Measurements from ENCODE around the gene FAM83G.
"Not testable (repeated sequence)": the region's sequence is repeated elsewhere in the genome, so short reads cannot be mapped to it uniquely, and the experiment has no call there.

FAM83G gene

GRCh38 chr17:19023209-19023999 lies 18.8 kb upstream of the FAM83G start:
- DNase-seq (ENCODE audit: low read depth in 4 of 4, low spot score in 1 of 4), result no peak

- DNase-seq (ENCODE audit: low read depth in 4 of 4, low spot score in 1 of 4), result no peak
Measured at GRCh38 chr17:19022747-19023146, 18.2 kb upstream of the FAM83G start.

- DNase-seq (ENCODE audit: low read depth in 4 of 4, low spot score in 1 of 4), result no peak
Measured at GRCh38 chr17:19022128-19022527, 17.6 kb upstream of the FAM83G start.

DNA sequence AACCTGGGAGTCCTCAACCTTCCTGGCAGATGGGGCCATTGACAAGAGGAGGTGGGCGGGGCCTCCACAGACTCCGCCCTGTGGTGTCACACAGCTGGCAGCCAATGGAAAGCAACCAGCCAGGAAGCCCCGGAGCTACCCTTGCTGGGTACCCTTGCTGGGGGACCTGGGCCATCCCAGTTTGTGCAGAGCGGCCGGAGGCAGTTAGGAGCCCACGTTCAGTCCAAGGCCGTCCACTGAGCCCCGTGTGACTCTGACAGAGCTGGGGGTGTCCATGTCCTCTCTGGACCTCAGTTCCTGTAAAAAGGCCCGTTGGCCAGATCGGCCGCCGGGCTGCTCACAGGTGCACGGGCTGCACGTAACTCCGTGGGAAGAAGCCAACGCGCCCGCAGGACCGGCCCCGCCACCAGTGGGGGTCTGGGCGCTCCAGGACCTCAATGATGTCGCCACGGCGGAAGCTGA lies 17.1 kb upstream of the FAM83G start:
- peak in 2 of 4 experiments; percentile 31 to 34 for DNase-seq (ENCODE audit: low read depth in 4 of 4, low spot score in 1 of 4)

DNA sequence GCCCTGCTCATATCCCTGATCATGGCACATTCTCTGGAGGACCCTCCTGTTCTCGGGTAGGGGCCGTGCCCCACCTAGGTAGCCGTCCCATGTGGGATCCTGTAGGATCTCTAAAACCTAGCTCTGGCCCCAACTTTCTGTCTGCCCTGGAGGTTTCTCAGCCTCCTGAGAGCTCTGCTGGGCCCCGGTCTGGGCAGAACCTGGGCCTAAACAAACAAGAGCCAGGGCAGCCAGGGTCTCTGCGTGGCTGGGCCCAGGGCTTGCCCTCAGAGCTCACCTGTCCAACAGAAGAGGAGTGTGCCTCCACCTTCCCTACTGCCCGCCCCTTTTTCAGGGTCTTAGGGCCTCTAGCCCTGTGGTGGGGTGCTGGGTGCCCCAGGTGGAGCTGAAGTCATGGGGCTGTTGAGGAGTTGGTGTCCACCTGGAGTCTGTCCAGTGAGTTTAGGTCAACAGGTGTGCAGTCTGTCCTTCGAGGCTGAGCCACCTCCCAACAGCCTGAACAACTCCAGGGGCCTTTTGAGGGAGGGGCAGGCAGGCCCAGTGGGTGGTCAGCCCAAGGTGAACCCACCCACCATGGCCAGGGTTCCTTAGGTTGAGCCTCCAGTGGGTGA lies 16.6 kb upstream of the FAM83G start:
- not testable (repeated sequence) for DNase-seq (ENCODE audit: low read depth in 4 of 4, low spot score in 1 of 4)

DNA sequence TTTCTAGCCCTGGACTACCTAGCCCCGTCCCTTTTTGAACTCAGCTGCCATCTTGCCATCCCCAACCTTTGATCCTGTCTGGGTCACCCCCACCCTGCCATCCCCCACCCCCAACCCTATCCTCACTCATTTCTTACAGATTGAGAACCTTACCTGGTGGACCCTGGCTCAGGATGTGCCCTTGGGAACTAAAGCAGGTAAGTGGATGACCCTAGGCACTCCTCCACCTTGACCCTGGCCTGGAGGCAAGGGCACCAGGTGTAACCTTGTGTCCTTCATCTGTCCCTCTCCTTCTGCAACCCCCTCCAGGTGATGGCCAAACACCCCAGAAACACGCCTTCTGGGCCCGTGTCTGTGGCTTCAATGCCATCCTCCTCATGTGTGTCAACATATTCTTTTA lies 15.5 kb upstream of the FAM83G start:
- DNase-seq (ENCODE audit: low read depth in 4 of 4, low spot score in 1 of 4), result no peak

DNA sequence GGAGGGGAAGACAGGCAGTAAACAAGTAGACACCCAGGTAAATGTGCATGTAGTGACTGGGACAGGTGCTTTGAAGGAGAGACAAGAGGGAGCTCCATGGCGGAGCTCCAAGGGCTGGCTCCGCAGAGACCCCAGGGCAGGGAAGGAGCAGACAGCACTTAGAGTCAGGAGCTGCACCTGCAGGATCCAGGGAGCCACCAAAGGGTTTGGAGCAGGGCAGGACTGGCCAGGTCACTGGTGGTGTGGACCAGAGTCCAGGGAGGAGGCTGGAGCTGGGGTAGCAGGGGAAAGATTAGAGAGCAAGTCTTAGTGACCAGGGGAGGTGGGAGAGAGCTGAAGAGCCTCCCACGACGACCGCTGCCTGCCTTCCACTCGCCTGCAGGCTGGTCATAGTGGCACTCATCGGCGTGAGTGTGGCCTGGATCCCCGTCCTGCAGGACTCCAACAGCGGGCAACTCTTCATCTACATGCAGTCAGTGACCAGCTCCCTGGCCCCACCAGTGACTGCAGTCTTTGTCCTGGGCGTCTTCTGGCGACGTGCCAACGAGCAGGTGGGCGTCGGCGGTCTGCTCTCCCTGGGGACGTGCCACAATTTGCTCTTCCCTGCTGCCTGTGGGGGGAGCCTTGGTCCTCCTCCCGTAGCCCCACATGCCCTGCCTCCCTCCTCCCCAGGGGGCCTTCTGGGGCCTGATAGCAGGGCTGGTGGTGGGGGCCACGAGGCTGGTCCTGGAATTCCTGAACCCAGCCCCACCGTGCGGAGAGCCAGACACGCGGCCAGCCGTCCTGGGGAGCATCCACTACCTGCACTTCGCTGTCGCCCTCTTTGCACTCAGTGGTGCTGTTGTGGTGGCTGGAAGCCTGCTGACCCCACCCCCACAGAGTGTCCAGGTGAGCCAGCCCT lies 14.7 kb upstream of the FAM83G start:
- no peak for DNase-seq (ENCODE audit: low read depth in 4 of 4, low spot score in 1 of 4)

DNA sequence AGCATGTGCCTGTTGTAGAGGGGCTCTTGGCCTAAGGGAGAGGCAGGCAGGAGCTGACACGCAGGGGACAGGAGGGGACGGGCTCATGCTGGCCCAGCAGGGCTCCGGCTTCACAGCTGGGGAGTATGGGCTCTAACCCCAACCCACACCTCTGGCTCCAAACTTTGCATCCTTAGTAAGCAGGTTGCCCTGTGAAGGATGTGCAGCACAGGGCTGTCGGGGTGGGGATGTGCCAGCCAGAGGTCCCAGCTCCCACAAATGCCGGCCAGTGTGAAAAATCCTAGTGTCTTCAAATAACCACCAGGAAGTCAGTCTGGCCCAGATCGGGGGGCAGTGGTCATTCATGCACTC lies 14.0 kb upstream of the FAM83G start:
- DNase-seq (ENCODE audit: low read depth in 4 of 4, low spot score in 1 of 4), result no peak

- no peak for DNase-seq (ENCODE audit: low read depth in 4 of 4, low spot score in 1 of 4)
Measured at GRCh38 chr17:19017804-19018599, 13.4 kb upstream of the FAM83G start.

- DNase-seq (ENCODE audit: low read depth in 4 of 4, low spot score in 1 of 4), result no peak
Measured at GRCh38 chr17:19017401-19017800, 12.8 kb upstream of the FAM83G start.

GRCh38 chr17:19016881-19017280 lies 12.3 kb upstream of the FAM83G start:
- no peak for DNase-seq (ENCODE audit: low read depth in 4 of 4, low spot score in 1 of 4)

GRCh38 chr17:19016297-19016696 lies 11.7 kb upstream of the FAM83G start:
- DNase-seq (ENCODE audit: low read depth in 4 of 4, low spot score in 1 of 4), result no peak

- no peak for DNase-seq (ENCODE audit: low read depth in 4 of 4, low spot score in 1 of 4)
Measured at GRCh38 chr17:19015428-19015827, 10.9 kb upstream of the FAM83G start.

- no peak for DNase-seq (ENCODE audit: low read depth in 4 of 4, low spot score in 1 of 4)
Measured at GRCh38 chr17:19014628-19015215, 10.2 kb upstream of the FAM83G start.

- no peak for DNase-seq (ENCODE audit: low read depth in 4 of 4, low spot score in 1 of 4)
Measured at GRCh38 chr17:19013806-19014627, 9.5 kb upstream of the FAM83G start.

DNA sequence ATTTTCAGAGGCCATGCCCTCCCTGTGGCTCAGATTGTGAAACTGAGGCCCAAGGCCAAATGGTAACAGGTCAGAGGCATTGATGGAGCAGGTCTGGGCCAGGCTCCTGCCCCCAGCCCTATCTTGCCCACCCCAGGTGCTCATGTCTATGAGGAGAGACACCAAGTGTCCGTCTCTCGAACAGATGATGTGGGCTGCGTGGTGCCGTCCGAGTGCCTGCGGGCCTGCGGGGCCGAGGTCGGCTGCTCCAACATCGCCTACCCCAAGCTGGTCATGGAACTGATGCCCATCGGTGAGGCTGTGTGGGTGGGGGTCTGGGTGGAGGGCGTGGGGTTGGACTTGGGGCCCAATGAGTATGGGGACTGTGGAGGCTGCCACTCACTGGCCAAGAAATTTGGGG lies 8.7 kb upstream of the FAM83G start:
- no peak for DNase-seq (ENCODE audit: low read depth in 4 of 4, low spot score in 1 of 4)

GRCh38 chr17:19012171-19013080 lies 7.9 kb upstream of the FAM83G start:
- no peak for DNase-seq (ENCODE audit: low read depth in 4 of 4, low spot score in 1 of 4)

DNA sequence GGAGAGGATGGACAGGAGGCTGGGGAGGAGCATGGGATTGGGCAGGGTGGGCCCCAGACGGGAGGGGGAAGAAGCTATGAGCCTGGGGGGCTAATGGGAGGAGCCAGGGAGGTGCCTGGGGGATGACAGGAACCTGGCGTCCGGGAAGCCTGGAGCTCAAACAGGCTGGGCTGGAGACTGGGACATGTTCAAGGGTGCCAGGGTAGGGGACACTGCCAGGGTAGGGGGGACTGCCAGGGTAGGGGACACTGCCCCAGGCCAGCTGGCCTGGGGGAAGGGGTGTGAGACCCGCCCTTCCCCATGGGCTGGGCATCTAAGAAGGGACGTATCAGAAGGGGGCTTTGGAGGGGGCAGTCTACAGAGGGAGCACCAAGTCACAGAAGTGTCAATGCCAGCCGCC lies 7.0 kb upstream of the FAM83G start:
- no peak for DNase-seq (ENCODE audit: low read depth in 4 of 4, low spot score in 1 of 4)

All from stimulated activated CD4-positive, alpha-beta T cell treated with anti-CD3 and anti-CD28 coated beads, Interleukin-1b, Interleukin-23, amount 100 ng/mL, for 24 hours (primary cell).